ENCODE measurements around the gene SPAAR.

GRCh38 chr9:35908504-35909125, 675 bp upstream of the SPAAR start:
- TF ChIP-seq FOXP2 (optimal IDR thresholded peaks at IDR 0.05; ENCODE audit: control extremely low read depth, extremely low read length, insufficient read depth) (no peak), EZH2 (IDR thresholded peaks at IDR 0.05) (no peak), POLR2AphosphoS5 (IDR thresholded peaks at IDR 0.05; ENCODE audit: borderline replicate concordance, low read depth, low read length) (no peak)

Data from SK-N-MC (cell line).